Measurements from ENCODE around the gene RASL11A. TPM values are rescaled to one million over a fixed set of nuclear protein-coding genes. Genes with fewer than 3 reads are reported as not detected.
"Not testable (repeated sequence)": the region's sequence is repeated elsewhere in the genome, so short reads cannot be mapped to it uniquely, and the experiment has no call there.

Gene RASL11A
- total and polyA plus RNA-seq, 2 of the 13 experiments (the other 11 are each of a cell fraction or from before 2014, with no cell fraction given): 3.0 to 4.1 TPM

DNA sequence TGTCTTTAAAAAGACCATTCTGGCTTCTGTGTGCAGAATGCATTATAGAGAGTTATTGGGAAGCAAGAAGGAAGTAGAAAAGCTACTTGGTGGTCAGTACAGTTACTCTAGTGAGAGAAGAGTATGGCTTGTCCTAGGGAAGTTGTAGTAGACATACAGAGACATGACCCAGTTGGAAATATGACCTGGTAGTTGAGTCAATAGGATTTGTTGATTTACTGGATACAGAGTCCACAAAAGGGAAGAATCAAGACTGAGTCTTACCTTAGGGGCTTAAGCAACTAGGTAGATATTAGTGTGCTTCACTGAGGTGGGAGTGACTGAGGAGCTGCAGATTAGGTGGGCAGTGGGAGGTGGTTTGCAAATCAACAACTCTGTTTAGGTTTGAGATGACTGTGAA lies 48.8 kb downstream of the RASL11A start:
- no peaks in the 10 kb centered on the region for H3K9me3 ChIP-seq (ENCODE audit: low read length)
- no peaks in the 10 kb centered on the region for H3K79me2 ChIP-seq (ENCODE audit: insufficient read depth, low read length)
- no peak for DNase-seq (ENCODE audit: low spot score)
- ChIA-PET CTCF (ENCODE audit: low intra/inter-chr PET ratio, low total read pairs) (no interaction called here), POLR2A (no interaction called here)
- no peak overlapping the region for H3K9ac ChIP-seq (ENCODE audit: insufficient read depth, low read depth, low read length)
- BruUV-seq (replicated peaks): no TSS peak
- no peaks in the 10 kb centered on the region for H4K20me1 ChIP-seq (ENCODE audit: insufficient read depth, low read length)
- no peak overlapping the region for H3K4me2 ChIP-seq (ENCODE audit: low read depth, low read length)
- no peak for TF ChIP-seq ZNF160 (CRISPR knock-in tag; IDR thresholded peaks at IDR 0.05)
- TF ChIP-seq FOXA1 (IDR thresholded peaks at IDR 0.05): 0 out of 2 replicates have a peak, but pooled peaks have one; percentile 19
- TF ChIP-seq FOXA1 (CRISPR knock-in tag; IDR thresholded peaks at IDR 0.05): no peak
- TF ChIP-seq, protein P1, sequence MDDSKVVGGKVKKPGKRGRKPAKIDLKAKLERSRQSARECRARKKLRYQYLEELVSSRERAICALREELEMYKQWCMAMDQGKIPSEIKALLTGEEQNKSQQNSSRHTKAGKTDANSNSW (CRISPR knock-in tag; IDR thresholded peaks at IDR 0.05; ENCODE audit: borderline replicate concordance): no peak
- peak; percentile 36; the same call in 1 of the 2 replicates for TF ChIP-seq FOXA3 (CRISPR knock-in tag; IDR thresholded peaks at IDR 0.05)
- no peak for FAIRE-seq
- peak; percentile 49; the same call in 2 of the 3 replicates for ATAC-seq
- H3K4me1 ChIP-seq (ENCODE audit: insufficient read depth, low read length): peaks cover 8% of the 10 kb centered on the region
- H3K36me3 ChIP-seq (replicated peaks in 1 of 2; ENCODE audit: control insufficient read depth in 1 of 2, insufficient read depth in 2 of 2, low read length in 2 of 2): no peaks in the 10 kb centered on the region
- peaks cover 0 to 10% of the 10 kb centered on the region in 2 experiments; a peak in 2 of 5 replicates for H3K27me3 ChIP-seq (ENCODE audit: control insufficient read depth in 1 of 2, insufficient read depth in 2 of 2, low read length in 2 of 2)
- H3K27ac ChIP-seq (ENCODE audit: extremely low read length, insufficient read depth, low read length): no peak overlapping the region
- no peak overlapping the region for H3K4me3 ChIP-seq (replicated peaks in 1 of 3; ENCODE audit: insufficient read depth in 1 of 3, low read depth in 2 of 3, low read length in 3 of 3)
- intact Hi-C loops (cut with micrococcal nuclease; ENCODE audit: unreplicated experiment): no loop called here
- H2AFZ ChIP-seq (ENCODE audit: low read length): no peak overlapping the region
- in situ Hi-C loops (cut with HindIII; ENCODE audit: extremely low pct_ligation_motif_present, low pct_unique_long_range_greater_than_20kb): no loop called here

DNA sequence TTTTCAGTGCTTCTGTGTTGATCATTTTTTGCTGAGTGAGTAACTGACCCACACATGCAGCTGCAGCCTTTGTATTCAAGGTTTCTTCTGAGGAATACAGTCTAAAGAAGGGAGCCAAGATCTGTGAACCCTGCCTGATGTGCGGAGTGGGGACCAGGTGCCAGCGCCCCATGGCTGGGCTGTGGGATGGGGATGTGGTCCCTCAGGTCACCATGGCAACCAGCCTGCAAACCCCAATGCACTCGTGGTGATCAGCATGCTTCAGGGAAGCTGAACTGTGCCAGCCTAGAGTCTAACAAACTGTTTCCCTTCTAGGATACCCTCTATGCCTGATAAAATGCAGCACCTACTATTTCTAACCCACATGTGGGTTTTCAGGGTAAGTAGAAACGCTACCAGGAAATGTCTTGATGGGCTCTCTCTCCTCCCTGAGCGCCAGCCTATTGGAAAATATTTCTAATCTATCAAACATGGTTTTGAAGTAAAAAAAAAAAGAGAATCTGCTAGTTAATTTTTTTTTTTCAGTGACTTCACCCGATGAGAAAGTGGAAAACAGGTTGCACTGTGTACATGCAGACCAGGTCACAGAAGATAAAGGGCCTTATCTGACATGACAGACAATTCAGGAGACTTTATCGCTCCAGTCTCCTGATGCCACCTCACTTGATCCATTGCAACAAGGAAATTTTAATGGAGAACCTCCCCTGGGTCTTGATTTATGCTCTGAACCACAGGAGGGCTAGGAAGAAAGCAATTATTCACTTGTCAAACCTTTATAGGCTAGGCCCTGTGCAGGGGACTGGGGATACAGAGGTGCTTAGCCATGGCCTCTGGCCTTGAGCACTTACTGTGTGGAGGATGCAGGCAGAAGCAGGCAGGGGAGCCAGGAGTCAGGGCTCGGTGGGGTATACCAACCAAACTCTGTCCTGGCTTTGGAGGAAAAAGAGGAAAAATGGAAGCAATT lies 51.1 kb downstream of the RASL11A start:
- Histone ChIP-seq H4K20me1 (ENCODE audit: insufficient read depth, low read length) (no peaks in the 10 kb centered on the region), H3K79me2 (ENCODE audit: insufficient read depth, low read length) (no peaks in the 10 kb centered on the region), H3K27ac (ENCODE audit: extremely low read length, insufficient read depth, low read length) (no peak overlapping the region), H3K4me3 (replicated peaks in 1 of 3; ENCODE audit: insufficient read depth in 1 of 3, low read depth in 2 of 3, low read length in 3 of 3) (no peak overlapping the region), H3K4me2 (ENCODE audit: low read depth, low read length) (no peak overlapping the region), H3K27me3 (ENCODE audit: control insufficient read depth in 1 of 2, insufficient read depth in 2 of 2, low read length in 2 of 2) (peaks cover 0 to 10% of the 10 kb centered on the region in 2 experiments; a peak in 2 of 5 replicates), H3K36me3 (replicated peaks in 1 of 2; ENCODE audit: control insufficient read depth in 1 of 2, insufficient read depth in 2 of 2, low read length in 2 of 2) (no peaks in the 10 kb centered on the region), H3K4me1 (ENCODE audit: insufficient read depth, low read length) (peaks cover 8% of the 10 kb centered on the region), H2AFZ (ENCODE audit: low read length) (no peak overlapping the region), H3K9ac (ENCODE audit: insufficient read depth, low read depth, low read length) (no peak overlapping the region), H3K9me3 (ENCODE audit: low read length) (no peaks in the 10 kb centered on the region)
- intact Hi-C loops (cut with micrococcal nuclease; ENCODE audit: unreplicated experiment): no loop called here
- ChIA-PET POLR2A (no interaction called here), CTCF (ENCODE audit: low intra/inter-chr PET ratio, low total read pairs) (no interaction called here)
- no TSS peak for BruUV-seq (replicated peaks)
- ATAC-seq (no peak), DNase-seq (ENCODE audit: low spot score) (no peak), FAIRE-seq (no peak)
- WGBS (ENCODE audit: low lambda C conversion rate): 20% methylated on average over 8 of the region's 8 CpGs
- TF ChIP-seq, protein P2, sequence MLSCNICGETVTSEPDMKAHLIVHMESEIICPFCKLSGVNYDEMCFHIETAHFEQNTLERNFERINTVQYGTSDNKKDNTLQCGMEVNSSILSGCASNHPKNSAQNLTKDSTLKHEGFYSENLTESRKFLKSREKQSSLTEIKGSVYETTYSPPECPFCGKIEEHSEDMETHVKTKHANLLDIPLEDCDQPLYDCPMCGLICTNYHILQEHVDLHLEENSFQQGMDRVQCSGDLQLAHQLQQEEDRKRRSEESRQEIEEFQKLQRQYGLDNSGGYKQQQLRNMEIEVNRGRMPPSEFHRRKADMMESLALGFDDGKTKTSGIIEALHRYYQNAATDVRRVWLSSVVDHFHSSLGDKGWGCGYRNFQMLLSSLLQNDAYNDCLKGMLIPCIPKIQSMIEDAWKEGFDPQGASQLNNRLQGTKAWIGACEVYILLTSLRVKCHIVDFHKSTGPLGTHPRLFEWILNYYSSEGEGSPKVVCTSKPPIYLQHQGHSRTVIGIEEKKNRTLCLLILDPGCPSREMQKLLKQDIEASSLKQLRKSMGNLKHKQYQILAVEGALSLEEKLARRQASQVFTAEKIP (CRISPR knock-in tag; IDR thresholded peaks at IDR 0.05; ENCODE audit: borderline replicate concordance): no peak
- TF ChIP-seq KMT2B (CRISPR knock-in tag; IDR thresholded peaks at IDR 0.05) (no peak), TSC22D2 (CRISPR knock-in tag; IDR thresholded peaks at IDR 0.05; ENCODE audit: borderline replicate concordance) (no peak), PLRG1 (conservative IDR thresholded peaks at IDR 0.05) (no peak)
- in situ Hi-C loops (cut with HindIII; ENCODE audit: extremely low pct_ligation_motif_present, low pct_unique_long_range_greater_than_20kb): no loop called here

- H3K27me3 ChIP-seq (ENCODE audit: control insufficient read depth in 1 of 2, insufficient read depth in 2 of 2, low read length in 2 of 2); H3K4me2 ChIP-seq (ENCODE audit: low read depth, low read length); H3K36me3 ChIP-seq (replicated peaks in 1 of 2; ENCODE audit: control insufficient read depth in 1 of 2, insufficient read depth in 2 of 2, low read length in 2 of 2); CTCF ChIA-PET (ENCODE audit: low intra/inter-chr PET ratio, low total read pairs); in situ Hi-C loops (cut with HindIII; ENCODE audit: extremely low pct_ligation_motif_present, low pct_unique_long_range_greater_than_20kb); H3K27ac ChIP-seq (ENCODE audit: extremely low read length, insufficient read depth, low read length); H3K9me3 ChIP-seq (ENCODE audit: low read length); BruUV-seq (replicated peaks); intact Hi-C loops (cut with micrococcal nuclease; ENCODE audit: unreplicated experiment); H4K20me1 ChIP-seq (ENCODE audit: insufficient read depth, low read length); H3K4me1 ChIP-seq (ENCODE audit: insufficient read depth, low read length); POLR2A ChIA-PET; H3K4me3 ChIP-seq (replicated peaks in 1 of 3; ENCODE audit: insufficient read depth in 1 of 3, low read depth in 2 of 3, low read length in 3 of 3); ATAC-seq; H3K79me2 ChIP-seq (ENCODE audit: insufficient read depth, low read length); H2AFZ ChIP-seq (ENCODE audit: low read length); FAIRE-seq; DNase-seq (ENCODE audit: low spot score); H3K9ac ChIP-seq (ENCODE audit: insufficient read depth, low read depth, low read length): not testable (repeated sequence)
- WGBS (ENCODE audit: low lambda C conversion rate): 49% methylated on average over 6 of the region's 6 CpGs
Measured at GRCh38 chr13:27322443-27322842, 51.8 kb downstream of the RASL11A start.
